IMR-90 (cell line): ENCODE measurements around the gene TAF3. TPM values are rescaled to one million over a fixed set of nuclear protein-coding genes. Genes with fewer than 3 reads are reported as not detected.

ENCODE experiments used
- ATAC-seq: fragments of 200-7000 bp; cut with Tn5 transposase; 2 replicates; pipeline ENCODE4 v1.9.1; 2020; ENCODE audit warnings: low read depth, mild to moderate bottlenecking, moderate library complexity
- BruUV-seq: library from RNA; stranded (reverse); fragments of 400-500 nt; replicated peaks from 2 replicates; lab custom pipeline; 2021; lab: Mats Ljungman, UMichigan
- CTCF ChIA-PET: fragments of 300-600 bp; formaldehyde crosslinking; extraction: SDS; loops from one replicate; lab custom pipeline; 2021; ENCODE audit warnings: antibody characterized with exemption; lab: Yijun Ruan, JAX
- POLR2A ChIA-PET: fragments of 300-600 bp; sonication (Branson Sonifier 250); formaldehyde crosslinking; loops from one replicate; lab custom pipeline; 2022; ENCODE audit warnings: antibody characterized with exemption; ENCODE audit not compliant: unreplicated experiment; lab: Charles Lee
- DNase-seq: peaks from one replicate; pipeline ENCODE4 v3.0.0; 2013
- H2AFZ ChIP-seq: replicated peaks from 2 replicates; pipeline ENCODE3; 2013; ENCODE audit warnings: low read length, mild to moderate bottlenecking; ENCODE audit not compliant: poor library complexity
- H2AK5ac ChIP-seq: 2 replicates; pipeline ENCODE4 v1.6.1; 2013; ENCODE audit warnings: low read depth, low read length, inconsistent platforms
- H2AK9ac ChIP-seq: replicated peaks from 2 replicates; pipeline ENCODE3; 2013; ENCODE audit warnings: mild to moderate bottlenecking, low read depth, low read length, moderate library complexity; ENCODE audit not compliant: poor library complexity
- H2BK120ac ChIP-seq: 2 replicates; pipeline ENCODE4 v1.6.1; 2013; ENCODE audit warnings: low read depth, low read length, inconsistent platforms
- H2BK15ac ChIP-seq: 3 replicates; pipeline ENCODE4 v1.6.1; 2013; ENCODE audit warnings: low read depth, low read length, inconsistent platforms
- H2BK20ac ChIP-seq: 2 replicates; pipeline ENCODE4 v1.6.1; 2013; ENCODE audit warnings: low read depth, mild to moderate bottlenecking, inconsistent platforms, low read length, moderate library complexity
- H2BK5ac ChIP-seq: 2 replicates; pipeline ENCODE4 v1.6.1; 2013; ENCODE audit warnings: mild to moderate bottlenecking, low read depth, low read length, inconsistent platforms; ENCODE audit not compliant: poor library complexity, severe bottlenecking
- H3K14ac ChIP-seq: replicated peaks from 2 replicates; pipeline ENCODE4 v1.6.1; 2013; ENCODE audit warnings: low read depth, low read length, inconsistent platforms
- H3K18ac ChIP-seq: 2 replicates; pipeline ENCODE4 v1.6.1; 2013; ENCODE audit warnings: low read depth, low read length, control low read depth
- H3K23ac ChIP-seq: 2 replicates; pipeline ENCODE4 v1.6.1; 2013; ENCODE audit warnings: low read depth, low read length, inconsistent platforms
- H3K27ac ChIP-seq: 2 replicates; pipeline ENCODE4 v1.5.1; 2013; ENCODE audit warnings: mild to moderate bottlenecking, control low read depth, low read length; ENCODE audit not compliant: insufficient read depth
- H3K27me3 ChIP-seq: 2 replicates; pipeline ENCODE4 v1.6.1; 2013; ENCODE audit warnings: low read length; ENCODE audit not compliant: control insufficient read depth, insufficient read depth
- H3K36me3 ChIP-seq: 2 replicates; pipeline ENCODE4 v1.6.1; 2013; ENCODE audit warnings: low read length, mixed read lengths; ENCODE audit not compliant: control insufficient read depth, insufficient read depth
- H3K4ac ChIP-seq: 2 replicates; pipeline ENCODE4 v1.6.1; 2013; ENCODE audit warnings: low read depth, low read length, inconsistent platforms
- H3K4me1 ChIP-seq: 2 replicates; pipeline ENCODE4 v1.6.1; 2013; ENCODE audit warnings: low read length, mixed read lengths; ENCODE audit not compliant: control insufficient read depth, insufficient read depth
- H3K4me2 ChIP-seq: 2 replicates; pipeline ENCODE4 v1.6.1; 2013; ENCODE audit warnings: low read depth, mild to moderate bottlenecking, control low read depth, low read length, moderate library complexity
- H3K4me3 ChIP-seq: 2 replicates; pipeline ENCODE4 v1.5.1; 2013; ENCODE audit warnings: low read depth, mild to moderate bottlenecking, control low read depth, low read length, moderate library complexity; ENCODE audit not compliant: insufficient read depth
- H3K56ac ChIP-seq: 2 replicates; pipeline ENCODE4 v1.6.1; 2013; ENCODE audit warnings: low read length, inconsistent platforms; ENCODE audit not compliant: insufficient read depth; ENCODE audit errors: extremely low read depth
- H3K79me1 ChIP-seq, 2 experiments: 2 replicates each; pipeline ENCODE4 v1.6.1; 2013; ENCODE audit warnings: low read length in 2 of 2, inconsistent platforms in 1 of 2, low read depth in 1 of 2
- H3K9ac ChIP-seq: 2 replicates; pipeline ENCODE4 v1.6.1; 2013; ENCODE audit warnings: low read depth, low read length, control low read depth
- H3K9me1 ChIP-seq: 2 replicates; pipeline ENCODE4 v1.6.1; 2013; ENCODE audit warnings: low read length, inconsistent platforms; ENCODE audit not compliant: insufficient read depth
- H3K9me3 ChIP-seq: 2 replicates; pipeline ENCODE4 v1.6.1; 2013; ENCODE audit warnings: low read length; ENCODE audit not compliant: control insufficient read depth, insufficient read depth
- H4K20me1 ChIP-seq: 2 replicates; pipeline ENCODE4 v1.6.1; 2013; ENCODE audit warnings: low read length, inconsistent platforms; ENCODE audit not compliant: insufficient read depth
- H4K5ac ChIP-seq: 2 replicates; pipeline ENCODE4 v1.6.1; 2013; ENCODE audit warnings: mild to moderate bottlenecking, low read depth, low read length, control low read depth
- H4K8ac ChIP-seq, 2 experiments: 2 replicates each; pipeline ENCODE4 v1.6.1; 2013; ENCODE audit warnings: low read depth in 2 of 2, low read length in 2 of 2, control low read depth in 1 of 2, inconsistent platforms in 1 of 2
- H4K91ac ChIP-seq: 2 replicates; pipeline ENCODE4 v1.6.1; 2013; ENCODE audit warnings: low read depth, low read length, inconsistent platforms; ENCODE audit not compliant: insufficient read depth
- BHLHE40 ChIP-seq: fragments of 150-350 bp; IDR thresholded peaks from 2 replicates; pipeline ENCODE4 v1.6.1; 2016; ENCODE audit warnings: mild to moderate bottlenecking, low read depth, low read length
- CEBPB ChIP-seq: IDR thresholded peaks from 2 replicates; pipeline ENCODE4 v1.6.1; 2012; ENCODE audit warnings: low read depth, low read length, improper control_type of control experiment
- CHD1 ChIP-seq: IDR thresholded peaks from 2 replicates; pipeline ENCODE4 v1.6.1; 2012; ENCODE audit warnings: low read depth, low read length, improper control_type of control experiment
- MAFK ChIP-seq: IDR thresholded peaks from 2 replicates; pipeline ENCODE4 v1.6.1; 2012; ENCODE audit warnings: low read depth, low read length, improper control_type of control experiment
- MAZ ChIP-seq: IDR thresholded peaks from 2 replicates; pipeline ENCODE4 v1.6.1; 2012; ENCODE audit warnings: low read depth, mild to moderate bottlenecking, low read length, improper control_type of control experiment, moderate library complexity, borderline replicate concordance
- MXI1 ChIP-seq: IDR thresholded peaks from 2 replicates; pipeline ENCODE4 v1.6.1; 2012; ENCODE audit warnings: low read depth, mild to moderate bottlenecking, low read length, moderate library complexity, borderline replicate concordance
- NFE2L2 ChIP-seq: fragments of 150-350 bp; IDR thresholded peaks from 2 replicates; pipeline ENCODE4 v1.6.1; 2016; ENCODE audit warnings: low read depth, mild to moderate bottlenecking, low read length
- POLR2A ChIP-seq: IDR thresholded peaks from 2 replicates; pipeline ENCODE4 v1.6.1; 2012; ENCODE audit warnings: mild to moderate bottlenecking, low read depth, low read length
- RAD21 ChIP-seq: IDR thresholded peaks from 2 replicates; pipeline ENCODE4 v1.6.1; 2012; ENCODE audit warnings: low read length, improper control_type of control experiment
- RCOR1 ChIP-seq: IDR thresholded peaks from 2 replicates; pipeline ENCODE4 v1.6.1; 2012; ENCODE audit warnings: mild to moderate bottlenecking, low read length, improper control_type of control experiment; ENCODE audit not compliant: insufficient replicate concordance
- RFX5 ChIP-seq: IDR thresholded peaks from 2 replicates; pipeline ENCODE4 v1.8.0; 2012; ENCODE audit warnings: low read depth, mild to moderate bottlenecking, low read length, moderate library complexity
- SMC3 ChIP-seq: fragments of 150-350 bp; IDR thresholded peaks from 2 replicates; pipeline ENCODE4 v1.6.1; 2016; ENCODE audit warnings: low read depth, mild to moderate bottlenecking, antibody characterized with exemption, low read length, moderate library complexity
- WGBS, 2 experiments: methylation state at CpG; one replicate each; pipeline versions ENCODE4 v1.1.5 to v1.1.7; 2013; ENCODE audit warnings: missing lambda C conversion rate in 2 of 2; ENCODE audit not compliant: insufficient read length in 1 of 2; ENCODE audit errors: extremely low coverage in 2 of 2; 5-methylcytosine and 5-hydroxymethylcytosine counted together
- dilution Hi-C: fragments of 300-500 bp; cut with HindIII; formaldehyde crosslinking; loops from one replicate; pipeline ENCODE4 v1.14.3; 2018; ENCODE audit warnings: low sequenced_read_pairs; ENCODE audit not compliant: unreplicated experiment
- in situ Hi-C: fragments of 300-500 bp; cut with MboI; formaldehyde crosslinking; loops from 3 replicates; pipeline ENCODE4 v1.14.3; 2019; ENCODE audit warnings: low sequenced_read_pairs, inconsistent platforms, mixed read lengths
- intact Hi-C: fragments of 100-400 bp; cut with micrococcal nuclease; formaldehyde crosslinking; loops from 2 replicates; pipeline ENCODE4 v1.10.0; 2022
- polyA plus RNA-seq, 3 experiments: library from polyadenylated mRNA; depleted of rRNA; stranded (reverse); fragments of >200 nt; gene quantifications; 2 replicates each; pipeline ENCODE4 v1.2.3, GENCODE V29; 2012; ENCODE audit warnings: low replicate concordance in 1 of 3
- total RNA-seq: library from RNA; depleted of rRNA; stranded (reverse); fragments of >200 nt; gene quantifications from 2 replicates; pipeline ENCODE4 v1.2.3, GENCODE V29; 2012
- TF ChIP-seq, protein P1 (sequence below): conservative IDR thresholded peaks from 2 replicates; pipeline ENCODE4 v1.5.1; 2012; ENCODE audit warnings: mild to moderate bottlenecking, low read depth, low read length, improper control_type of control experiment
- TF ChIP-seq, protein P2 (sequence below): fragments of 150-350 bp; IDR thresholded peaks from 2 replicates; pipeline ENCODE4 v1.6.1; 2017; ENCODE audit warnings: mild to moderate bottlenecking, antibody characterized with exemption, low read length, low read depth

Gene TAF3
- total and polyA plus RNA-seq, 2 of the 4 experiments (the other 2 are of a cell fraction) = 1.4 to 2.3 TPM

DNA sequence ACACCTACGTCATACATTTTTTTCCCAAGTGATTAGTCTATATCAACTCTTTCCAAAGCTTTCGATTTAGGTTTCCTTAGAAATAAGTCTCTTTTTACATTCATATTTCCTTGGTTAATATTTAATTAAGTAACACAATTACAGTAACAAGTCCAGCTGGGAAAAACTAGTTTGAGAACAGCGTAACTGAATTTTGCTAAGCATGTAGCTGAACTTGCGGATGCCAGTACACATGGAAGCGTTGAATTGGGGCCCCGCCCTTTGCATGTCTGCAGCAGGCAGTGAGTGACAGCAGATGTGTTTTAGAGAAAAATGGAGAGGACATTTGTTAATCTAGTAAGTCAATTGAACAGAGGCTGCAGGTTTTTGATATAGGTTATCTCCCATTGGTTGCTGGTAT lies 72.5 kb downstream of the TAF3 start:
- no peak overlapping the region for H4K91ac ChIP-seq
- H3K9ac ChIP-seq = no peak overlapping the region
- no peak overlapping the region for H3K23ac ChIP-seq
- no peaks in the 10 kb centered on the region for H3K9me3 ChIP-seq
- H2AK5ac ChIP-seq = no peak overlapping the region
- H2AK9ac ChIP-seq = no peak overlapping the region
- DNase-seq (no peak), ATAC-seq (no peak)
- H3K56ac ChIP-seq = no peak overlapping the region
- H3K14ac ChIP-seq = no peak overlapping the region
- H2AFZ ChIP-seq = no peak overlapping the region
- no peak overlapping the region for H3K4me2 ChIP-seq
- H3K27ac ChIP-seq = no peak overlapping the region
- no peak overlapping the region for H2BK20ac ChIP-seq
- H3K4me3 ChIP-seq = no peak overlapping the region
- no peak overlapping the region for H3K4ac ChIP-seq
- H2BK15ac ChIP-seq = no peak overlapping the region
- no TSS peak for BruUV-seq
- H3K79me1 ChIP-seq = peaks cover 8 to 13% of the 10 kb centered on the region in 2 experiments; a peak in 2 of 4 replicates
- 100% methylated on average over 1 of the region's 6 CpGs; no CpG with 5 or more reads in 1 of the 2 experiments for WGBS, 2 experiments
- H4K8ac ChIP-seq = no peak overlapping the region
- POLR2A ChIA-PET = no interaction called here
- no peaks in the 10 kb centered on the region for H3K27me3 ChIP-seq
- dilution Hi-C loops (no loop called here), in situ Hi-C loops (no loop called here), intact Hi-C loops (no loop called here)
- no peak overlapping the region for H4K5ac ChIP-seq
- H3K9me1 ChIP-seq = no peaks in the 10 kb centered on the region; the same call in 1 of the 2 replicates
- no peak overlapping the region for H2BK120ac ChIP-seq
- H4K20me1 ChIP-seq = peaks cover 7% of the 10 kb centered on the region; the same call in 1 of the 2 replicates
- CTCF ChIA-PET = interaction anchor here (0.6 kb wide), 1 partner anchor 169 kb away, joined by 3 read pairs; no protein-coding TSS in a partner anchor
- peaks cover 3% of the 10 kb centered on the region; the same call in 1 of the 2 replicates for H3K4me1 ChIP-seq
- TF ChIP-seq RFX5 = no peak
- TF ChIP-seq RAD21 = no peak
- TF ChIP-seq BHLHE40 = no peak
- no peak for TF ChIP-seq CHD1
- TF ChIP-seq NFE2L2 = no peak
- TF ChIP-seq MXI1 = no peak
- TF ChIP-seq SMC3 = no peak
- TF ChIP-seq CEBPB = no peak
- TF ChIP-seq POLR2A = no peak
- TF ChIP-seq, protein P1, sequence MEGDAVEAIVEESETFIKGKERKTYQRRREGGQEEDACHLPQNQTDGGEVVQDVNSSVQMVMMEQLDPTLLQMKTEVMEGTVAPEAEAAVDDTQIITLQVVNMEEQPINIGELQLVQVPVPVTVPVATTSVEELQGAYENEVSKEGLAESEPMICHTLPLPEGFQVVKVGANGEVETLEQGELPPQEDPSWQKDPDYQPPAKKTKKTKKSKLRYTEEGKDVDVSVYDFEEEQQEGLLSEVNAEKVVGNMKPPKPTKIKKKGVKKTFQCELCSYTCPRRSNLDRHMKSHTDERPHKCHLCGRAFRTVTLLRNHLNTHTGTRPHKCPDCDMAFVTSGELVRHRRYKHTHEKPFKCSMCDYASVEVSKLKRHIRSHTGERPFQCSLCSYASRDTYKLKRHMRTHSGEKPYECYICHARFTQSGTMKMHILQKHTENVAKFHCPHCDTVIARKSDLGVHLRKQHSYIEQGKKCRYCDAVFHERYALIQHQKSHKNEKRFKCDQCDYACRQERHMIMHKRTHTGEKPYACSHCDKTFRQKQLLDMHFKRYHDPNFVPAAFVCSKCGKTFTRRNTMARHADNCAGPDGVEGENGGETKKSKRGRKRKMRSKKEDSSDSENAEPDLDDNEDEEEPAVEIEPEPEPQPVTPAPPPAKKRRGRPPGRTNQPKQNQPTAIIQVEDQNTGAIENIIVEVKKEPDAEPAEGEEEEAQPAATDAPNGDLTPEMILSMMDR = no peak
- TF ChIP-seq MAZ = no peak
- TF ChIP-seq RCOR1 = no peak
- TF ChIP-seq, protein P2, sequence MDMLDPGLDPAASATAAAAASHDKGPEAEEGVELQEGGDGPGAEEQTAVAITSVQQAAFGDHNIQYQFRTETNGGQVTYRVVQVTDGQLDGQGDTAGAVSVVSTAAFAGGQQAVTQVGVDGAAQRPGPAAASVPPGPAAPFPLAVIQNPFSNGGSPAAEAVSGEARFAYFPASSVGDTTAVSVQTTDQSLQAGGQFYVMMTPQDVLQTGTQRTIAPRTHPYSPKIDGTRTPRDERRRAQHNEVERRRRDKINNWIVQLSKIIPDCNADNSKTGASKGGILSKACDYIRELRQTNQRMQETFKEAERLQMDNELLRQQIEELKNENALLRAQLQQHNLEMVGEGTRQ = no peak
- TF ChIP-seq MAFK = no peak
- H2BK5ac ChIP-seq = no peak overlapping the region
- H3K36me3 ChIP-seq = no peaks in the 10 kb centered on the region
- H3K18ac ChIP-seq = no peak overlapping the region
